NT2/D1 (cell line): ENCODE results near the gene CFAP74.

Experiments
- SUZ12 ChIP-seq: IDR thresholded peaks from 2 replicates; pipeline ENCODE4 v1.6.1; 2011; ENCODE audit not compliant: insufficient read length, insufficient read depth; ENCODE audit errors: extremely low read depth
- YY1 ChIP-seq: IDR thresholded peaks from 2 replicates; pipeline ENCODE4 v1.6.1; 2011; ENCODE audit not compliant: insufficient read length, insufficient read depth
- ZNF274 ChIP-seq: IDR thresholded peaks from 2 replicates; pipeline ENCODE4 v1.6.1; 2011; ENCODE audit warnings: mild to moderate bottlenecking, low read depth, low read length

- no peak for TF ChIP-seq ZNF274
- TF ChIP-seq YY1, result no peak
- TF ChIP-seq SUZ12, result no peak
Observed at GRCh38 chr1:1894354-1895059, 109.1 kb downstream of the CFAP74 start.
